SK-N-DZ (cell line): Measurements from ENCODE around the gene MAPK12. TPM values are rescaled to one million over a fixed set of nuclear protein-coding genes. Genes with fewer than 3 reads are reported as not detected.

Experiments used
- DNase-seq: peaks from one replicate; pipeline ENCODE4 v3.0.0-alpha.2; 2015; ENCODE audit warnings: low spot score
- polyA plus RNA-seq, 2 experiments: library from polyadenylated mRNA; depleted of rRNA; stranded (reverse); fragments of >200 nt; gene quantifications; 2 replicates each; pipeline ENCODE4 v1.2.3, GENCODE V29; 2014

MAPK12 gene
- 84.1 and 85.6 TPM in 2 replicates for polyA plus RNA-seq (2014; cell fraction: cytosol; rRNA removed)
- 421 and 514 TPM in 2 replicates for polyA plus RNA-seq (2014; cell fraction: nucleus; rRNA removed)

GRCh38 chr22:50261615-50262459 lies at the start of gene MAPK12:
MAPK12 (minus strand) TSS chr22:50261683; CDS start chr22:50261509, 174 bp downstream.
- DNase-seq = peak; percentile 65

GRCh38 chr22:50310949-50311444 lies 49.5 kb upstream of the MAPK12 start:
- DNase-seq = no peak

- no peak for DNase-seq
These were observed 48.7 kb upstream of the MAPK12 start for GRCh38 chr22:50310031-50310722.

GRCh38 chr22:50309601-50309991 lies 48.1 kb upstream of the MAPK12 start:
- DNase-seq = peak; percentile 87

GRCh38 chr22:50308986-50309600 lies 47.6 kb upstream of the MAPK12 start:
- peak; percentile 47 for DNase-seq

GRCh38 chr22:50308597-50308935 lies 47.1 kb upstream of the MAPK12 start:
- DNase-seq = peak; percentile 81

GRCh38 chr22:50307890-50308596 lies 46.6 kb upstream of the MAPK12 start:
- DNase-seq = no peak

GRCh38 chr22:50306753-50307749 lies 45.6 kb upstream of the MAPK12 start, which contains the start of gene PLXNB2:
PLXNB2 (minus strand) TSS chr22:50307646; CDS start chr22:50290584, 17,062 bp downstream.
- DNase-seq = peak; percentile 81

- no peak for DNase-seq
These were observed 44.6 kb upstream of the MAPK12 start for GRCh38 chr22:50305923-50306566.

- no peak for DNase-seq
These were observed 44.0 kb upstream of the MAPK12 start for GRCh38 chr22:50305393-50305922.

- no peak for DNase-seq
These were observed 43.3 kb upstream of the MAPK12 start for GRCh38 chr22:50304528-50305392.

GRCh38 chr22:50303848-50304527 lies 42.5 kb upstream of the MAPK12 start:
- DNase-seq = no peak

GRCh38 chr22:50303515-50303847 lies 42.0 kb upstream of the MAPK12 start:
- no peak for DNase-seq

- DNase-seq = no peak
These were observed 41.1 kb upstream of the MAPK12 start for GRCh38 chr22:50302564-50302963.

- DNase-seq = no peak
These were observed 40.6 kb upstream of the MAPK12 start for GRCh38 chr22:50302041-50302541.

GRCh38 chr22:50301581-50301991 lies 40.1 kb upstream of the MAPK12 start:
- DNase-seq = no peak

- no peak for DNase-seq
These were observed 39.3 kb upstream of the MAPK12 start for GRCh38 chr22:50300620-50301257.
